IPS-18a (cell line): ENCODE results near the gene ZBTB8B.

ENCODE experiments used
- H3K27ac ChIP-seq: one replicate; pipeline ENCODE4 v1.5.1; 2013; ENCODE audit warnings: low read length
- H3K27me3 ChIP-seq: one replicate; pipeline ENCODE4 v1.6.1; 2013; ENCODE audit warnings: mild to moderate bottlenecking, low read length; ENCODE audit not compliant: control insufficient read depth, insufficient read depth
- H3K36me3 ChIP-seq: one replicate; pipeline ENCODE4 v1.6.1; 2013; ENCODE audit warnings: low read depth, low read length; ENCODE audit not compliant: control insufficient read depth
- H3K4me1 ChIP-seq: one replicate; pipeline ENCODE4 v1.6.1; 2013; ENCODE audit warnings: low read depth, low read length; ENCODE audit not compliant: control insufficient read depth
- H3K4me3 ChIP-seq: one replicate; pipeline ENCODE4 v1.5.1; 2013; ENCODE audit warnings: low read length
- H3K9ac ChIP-seq: one replicate; pipeline ENCODE4 v1.6.1; 2013; ENCODE audit warnings: mild to moderate bottlenecking, low read length, moderate library complexity
- H3K9me3 ChIP-seq: one replicate; pipeline ENCODE4 v1.6.1; 2013; ENCODE audit warnings: low read depth, low read length; ENCODE audit not compliant: control insufficient read depth

The ZBTB8B gene

DNA sequence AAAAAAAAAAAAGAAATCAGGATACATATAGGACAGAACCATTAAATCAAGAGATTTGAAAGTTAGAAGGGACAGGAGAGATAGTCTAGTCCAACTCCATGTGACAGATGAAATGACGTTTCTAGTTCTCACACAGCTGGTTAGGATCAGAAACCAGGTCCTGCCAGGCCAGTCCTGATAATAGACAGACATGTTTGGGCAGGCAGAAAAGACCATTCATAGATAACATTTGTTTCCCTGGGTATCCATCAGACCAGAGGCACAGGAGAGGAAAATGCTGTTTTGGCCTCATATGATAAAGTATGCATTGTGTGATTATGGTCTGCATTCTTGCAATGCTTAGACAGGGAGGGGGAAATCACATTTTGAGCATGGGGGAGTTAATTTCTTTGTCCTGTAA, 29.3 kb downstream of the ZBTB8B start:
- Histone ChIP-seq H3K4me1 (no peaks in the 10 kb centered on the region), H3K27me3 (no peaks in the 10 kb centered on the region)

GRCh38 chr1:32494711-32495337, 30.0 kb downstream of the ZBTB8B start:
- H3K9ac ChIP-seq: no peak overlapping the region
- no peak overlapping the region for H3K4me3 ChIP-seq
- H3K27me3 ChIP-seq: no peaks in the 10 kb centered on the region
- no peaks in the 10 kb centered on the region for H3K9me3 ChIP-seq
- no peaks in the 10 kb centered on the region for H3K4me1 ChIP-seq
- H3K36me3 ChIP-seq: no peaks in the 10 kb centered on the region
- no peak overlapping the region for H3K27ac ChIP-seq

More for the DNA sequence above, 29.3 kb downstream of the ZBTB8B start:
- no peak overlapping the region for H3K4me3 ChIP-seq
- no peaks in the 10 kb centered on the region for H3K9me3 ChIP-seq
- H3K36me3 ChIP-seq: no peaks in the 10 kb centered on the region
- H3K27ac ChIP-seq: no peak overlapping the region
- no peak overlapping the region for H3K9ac ChIP-seq

DNA sequence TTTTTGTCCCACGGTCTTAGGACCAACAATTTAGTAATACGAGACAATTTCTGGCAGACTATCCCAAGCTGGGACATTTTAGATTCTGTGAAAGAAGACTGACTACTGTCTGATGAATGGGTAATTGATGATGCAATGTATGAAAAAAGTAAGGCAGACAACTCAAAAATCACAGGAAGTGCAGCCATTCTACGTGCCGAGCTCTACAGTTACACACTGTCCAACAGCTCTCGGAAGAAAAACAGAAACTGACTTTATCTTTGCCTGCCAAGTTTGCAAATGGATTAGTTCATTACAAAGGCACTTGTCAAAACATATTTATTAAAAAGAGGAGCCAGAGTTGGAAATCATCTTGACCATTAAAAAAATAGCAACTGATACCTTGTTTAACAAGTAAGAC, 31.3 kb downstream of the ZBTB8B start:
- Histone ChIP-seq H3K36me3 (no peaks in the 10 kb centered on the region), H3K9me3 (no peaks in the 10 kb centered on the region), H3K4me1 (peaks cover 3% of the 10 kb centered on the region), H3K27me3 (no peaks in the 10 kb centered on the region), H3K4me3 (no peak overlapping the region), H3K27ac (no peak overlapping the region), H3K9ac (no peak overlapping the region)

GRCh38 chr1:32498751-32499150, 33.9 kb downstream of the ZBTB8B start:
- peaks cover 4% of the 10 kb centered on the region for H3K4me1 ChIP-seq
- H3K27ac ChIP-seq: no peak overlapping the region
- H3K9ac ChIP-seq: no peak overlapping the region
- no peaks in the 10 kb centered on the region for H3K9me3 ChIP-seq
- H3K27me3 ChIP-seq: no peaks in the 10 kb centered on the region
- no peak overlapping the region for H3K4me3 ChIP-seq
- H3K36me3 ChIP-seq: no peaks in the 10 kb centered on the region

DNA sequence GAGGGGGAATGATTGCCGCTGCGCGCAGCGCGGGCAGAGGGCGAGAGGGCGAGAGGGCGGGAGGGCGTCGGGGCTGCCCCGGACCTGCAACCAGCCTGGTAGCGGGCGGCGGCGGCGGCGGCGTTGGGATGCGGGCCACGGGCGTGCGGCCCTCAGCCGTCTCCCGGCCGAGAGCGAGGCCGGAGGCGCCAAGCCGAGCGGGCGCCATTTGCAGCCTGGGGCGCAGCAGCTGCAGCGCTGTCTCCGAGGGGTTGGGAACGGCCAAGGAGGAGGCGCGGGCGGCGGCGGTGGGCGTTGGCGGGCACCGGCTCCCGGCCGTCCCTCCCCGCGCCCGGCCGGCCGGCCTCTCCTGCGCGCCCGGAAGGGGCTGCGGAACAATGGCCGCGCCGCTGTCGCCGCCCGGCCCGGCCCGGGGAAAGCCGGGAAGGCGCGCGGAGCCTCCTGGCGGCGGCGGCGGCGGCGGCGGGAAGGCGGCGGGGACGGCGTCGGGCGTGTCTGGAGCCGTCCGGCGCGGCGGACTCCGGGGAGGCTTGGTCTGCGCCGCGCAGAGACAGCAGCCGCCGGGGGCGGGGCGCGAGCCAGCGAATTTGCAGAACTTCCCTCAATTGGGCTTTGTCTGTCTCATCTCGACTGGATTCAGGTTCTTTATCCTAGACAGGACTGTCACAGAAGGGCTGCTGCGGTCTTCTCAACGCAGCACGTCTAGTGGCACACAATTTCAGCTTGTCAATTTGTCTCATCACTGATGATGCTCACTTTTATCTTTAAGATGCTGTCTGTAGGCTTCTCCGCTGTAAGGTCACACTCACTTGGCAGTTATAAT, 35.7 kb downstream of the ZBTB8B start:
- no peaks in the 10 kb centered on the region for H3K27me3 ChIP-seq

GRCh38 chr1:32501865-32502264, 37.0 kb downstream of the ZBTB8B start:
- Histone ChIP-seq H3K9me3 (no peaks in the 10 kb centered on the region), H3K9ac (no peak overlapping the region), H3K27ac (no peak overlapping the region), H3K27me3 (no peaks in the 10 kb centered on the region), H3K4me3 (no peak overlapping the region), H3K36me3 (no peaks in the 10 kb centered on the region), H3K4me1 (peaks cover 4% of the 10 kb centered on the region)

More for the DNA sequence above, 35.7 kb downstream of the ZBTB8B start:
- Histone ChIP-seq H3K9me3 (no peaks in the 10 kb centered on the region), H3K4me1 (peaks cover 4% of the 10 kb centered on the region), H3K4me3 (peak overlapping the region; percentile 73), H3K27ac (peak overlapping the region; percentile 39), H3K36me3 (no peaks in the 10 kb centered on the region), H3K9ac (peak overlapping the region; percentile 76)

DNA sequence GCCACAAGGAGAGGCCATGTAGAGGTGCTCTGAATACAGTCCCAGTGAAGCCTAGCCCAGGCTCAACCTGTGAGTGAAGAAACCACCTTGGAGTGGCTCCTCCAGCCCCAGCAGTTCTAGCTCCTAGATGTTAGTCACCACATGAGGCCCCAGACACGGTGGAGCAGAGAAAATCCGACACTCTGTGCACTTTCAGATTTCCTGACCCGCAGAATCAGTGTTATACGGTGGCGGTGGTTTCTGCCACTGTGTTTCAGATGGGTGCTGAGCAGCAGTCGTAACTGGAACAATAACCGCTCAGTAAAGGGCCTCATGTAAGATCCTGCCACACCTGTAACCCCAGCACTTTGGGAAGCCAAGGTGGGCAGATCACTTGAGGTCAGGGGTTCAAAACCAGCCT, 38.3 kb downstream of the ZBTB8B start:
- Histone ChIP-seq H3K4me3 (no peak overlapping the region), H3K4me1 (peaks cover 4% of the 10 kb centered on the region), H3K9me3 (no peaks in the 10 kb centered on the region), H3K36me3 (no peaks in the 10 kb centered on the region), H3K27ac (no peak overlapping the region), H3K27me3 (no peaks in the 10 kb centered on the region), H3K9ac (no peak overlapping the region)

DNA sequence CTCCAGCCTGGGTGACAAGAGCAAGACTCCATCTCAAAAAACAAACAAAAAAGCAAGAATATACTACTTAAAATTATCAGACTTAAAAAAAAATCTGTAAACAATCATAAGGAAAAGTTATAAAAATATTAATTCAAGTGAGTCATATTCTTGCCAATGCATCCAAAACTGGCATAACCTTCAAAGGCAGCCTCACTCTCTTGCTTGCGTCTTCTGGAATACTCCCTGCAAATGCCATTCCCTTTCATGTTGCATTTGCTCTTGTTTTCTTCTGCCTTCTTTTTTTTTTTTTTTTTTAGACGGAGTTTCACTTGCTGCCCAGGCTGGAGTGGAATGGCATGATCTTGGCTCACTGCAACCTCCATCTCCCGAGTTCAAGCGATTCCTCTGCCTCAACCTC, 42.1 kb downstream of the ZBTB8B start:
- no peak overlapping the region for H3K4me3 ChIP-seq
- no peaks in the 10 kb centered on the region for H3K36me3 ChIP-seq
- no peaks in the 10 kb centered on the region for H3K4me1 ChIP-seq
- H3K9ac ChIP-seq: no peak overlapping the region
- H3K9me3 ChIP-seq: no peaks in the 10 kb centered on the region
- no peak overlapping the region for H3K27ac ChIP-seq
- H3K27me3 ChIP-seq: no peaks in the 10 kb centered on the region

DNA sequence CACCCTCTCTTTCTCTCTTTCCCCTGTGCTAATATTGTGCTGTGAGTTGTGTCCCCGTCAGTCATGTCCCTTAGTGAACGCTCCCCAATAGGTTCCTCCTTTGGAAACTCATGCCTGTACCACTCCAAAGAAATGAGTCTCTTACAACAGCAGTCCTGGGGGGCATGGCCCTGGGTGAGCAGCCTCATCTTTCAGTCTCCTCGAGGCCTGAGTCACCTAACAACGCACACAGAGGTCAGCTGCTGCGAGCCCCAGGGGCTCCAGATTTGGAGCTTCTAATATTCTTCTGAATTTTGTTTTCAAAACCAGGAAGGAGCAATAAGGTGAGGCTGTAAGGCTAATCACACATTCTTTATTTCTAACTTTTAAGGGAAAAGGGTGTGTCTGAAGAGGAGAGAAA, 43.9 kb downstream of the ZBTB8B start:
- H3K27ac ChIP-seq: no peak overlapping the region
- H3K4me3 ChIP-seq: no peak overlapping the region
- H3K36me3 ChIP-seq: no peaks in the 10 kb centered on the region
- no peaks in the 10 kb centered on the region for H3K27me3 ChIP-seq
- no peaks in the 10 kb centered on the region for H3K9me3 ChIP-seq
- H3K9ac ChIP-seq: no peak overlapping the region
- no peaks in the 10 kb centered on the region for H3K4me1 ChIP-seq

GRCh38 chr1:32509939-32510338, 45.1 kb downstream of the ZBTB8B start:
- Histone ChIP-seq H3K9me3 (no peaks in the 10 kb centered on the region), H3K9ac (no peak overlapping the region), H3K27me3 (no peaks in the 10 kb centered on the region), H3K4me3 (no peak overlapping the region), H3K36me3 (no peaks in the 10 kb centered on the region), H3K4me1 (no peaks in the 10 kb centered on the region), H3K27ac (no peak overlapping the region)
